GM18861 (cell line): Measurements from ENCODE around the gene VSIR.
A peak's percentile ranks its signal among the peaks of the same experiment; 100 is the strongest.

Source experiments
- ATAC-seq: cut with Tn5 transposase; IDR thresholded peaks from one replicate; pipeline ENCODE4 v1.9.1; 2021; ENCODE audit not compliant: unreplicated experiment

Gene VSIR

GRCh38 chr10:71735709-71736569, 37.4 kb downstream of the VSIR start:
- no peak for ATAC-seq

- no peak for ATAC-seq
Measured at GRCh38 chr10:71734797-71735196, 38.5 kb downstream of the VSIR start.

- no peak for ATAC-seq
Measured at GRCh38 chr10:71731791-71732190, 41.5 kb downstream of the VSIR start.

GRCh38 chr10:71729161-71729636, 44.1 kb downstream of the VSIR start:
- no peak for ATAC-seq

- peak; percentile 38 for ATAC-seq
Measured at GRCh38 chr10:71727738-71728737, 45.3 kb downstream of the VSIR start.

- ATAC-seq: peak; percentile 38
Measured at GRCh38 chr10:71727105-71727737, 46.1 kb downstream of the VSIR start.

GRCh38 chr10:71726580-71727104, 46.7 kb downstream of the VSIR start:
- ATAC-seq: peak; percentile 6

GRCh38 chr10:71725998-71726579, 47.2 kb downstream of the VSIR start:
- no peak for ATAC-seq

- ATAC-seq: no peak
Measured at GRCh38 chr10:71725249-71725648, 48.1 kb downstream of the VSIR start.

GRCh38 chr10:71724539-71724938, 48.8 kb downstream of the VSIR start:
- ATAC-seq: no peak

GRCh38 chr10:71723311-71723710, 50.0 kb downstream of the VSIR start:
- no peak for ATAC-seq

GRCh38 chr10:71722849-71723248, 50.5 kb downstream of the VSIR start:
- no peak for ATAC-seq

- no peak for ATAC-seq
Measured at GRCh38 chr10:71721313-71721712, 52.0 kb downstream of the VSIR start.

- ATAC-seq: no peak
Measured at GRCh38 chr10:71720288-71720687, 53.0 kb downstream of the VSIR start.

- no peak for ATAC-seq
Measured at GRCh38 chr10:71719464-71720201, 53.7 kb downstream of the VSIR start, which contains the start of gene C10orf105. Gene C10orf105, minus strand, starts transcription at chr10:71719778. Its CDS starts 3,441 bp downstream, at chr10:71716337.

- no peak for ATAC-seq
Measured at GRCh38 chr10:71719042-71719441, 54.3 kb downstream of the VSIR start.

GRCh38 chr10:71718165-71718698, 55.1 kb downstream of the VSIR start:
- no peak for ATAC-seq

GRCh38 chr10:71717551-71717951, 55.8 kb downstream of the VSIR start:
- no peak for ATAC-seq

GRCh38 chr10:71717056-71717455, 56.3 kb downstream of the VSIR start:
- ATAC-seq: no peak
